HG03439 (cell line): Measurements from ENCODE around the gene VRK3.
"Not testable (repeated sequence)": the region's sequence is repeated elsewhere in the genome, so short reads cannot be mapped to it uniquely, and the experiment has no call there.

Experiments
- ATAC-seq: cut with Tn5 transposase; IDR thresholded peaks from one replicate; pipeline ENCODE4 v1.9.1; 2021; ENCODE audit warnings: mild to moderate bottlenecking, moderate library complexity; ENCODE audit not compliant: unreplicated experiment

Gene VRK3

DNA sequence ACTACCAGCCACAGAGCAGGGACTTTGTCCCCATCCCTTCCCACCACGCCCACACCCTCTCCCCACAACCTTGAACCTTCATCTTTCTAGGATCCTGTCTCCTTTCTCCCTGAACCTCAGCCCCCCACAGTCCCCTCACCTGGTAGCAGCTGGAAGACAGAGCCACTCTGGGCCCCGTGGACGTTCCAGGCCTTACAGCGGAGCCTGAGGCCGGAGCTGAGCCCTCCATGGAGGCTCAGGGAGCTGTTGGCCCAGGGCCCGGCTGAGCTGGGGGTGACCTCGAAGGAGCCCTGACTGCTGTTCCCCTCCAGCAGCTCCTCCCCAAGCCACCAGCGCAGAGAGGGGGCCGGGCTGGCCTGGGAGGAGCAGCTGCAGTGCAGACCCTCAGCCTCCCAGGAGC lies 67.0 kb downstream of the VRK3 start:
- not testable (repeated sequence) for ATAC-seq

DNA sequence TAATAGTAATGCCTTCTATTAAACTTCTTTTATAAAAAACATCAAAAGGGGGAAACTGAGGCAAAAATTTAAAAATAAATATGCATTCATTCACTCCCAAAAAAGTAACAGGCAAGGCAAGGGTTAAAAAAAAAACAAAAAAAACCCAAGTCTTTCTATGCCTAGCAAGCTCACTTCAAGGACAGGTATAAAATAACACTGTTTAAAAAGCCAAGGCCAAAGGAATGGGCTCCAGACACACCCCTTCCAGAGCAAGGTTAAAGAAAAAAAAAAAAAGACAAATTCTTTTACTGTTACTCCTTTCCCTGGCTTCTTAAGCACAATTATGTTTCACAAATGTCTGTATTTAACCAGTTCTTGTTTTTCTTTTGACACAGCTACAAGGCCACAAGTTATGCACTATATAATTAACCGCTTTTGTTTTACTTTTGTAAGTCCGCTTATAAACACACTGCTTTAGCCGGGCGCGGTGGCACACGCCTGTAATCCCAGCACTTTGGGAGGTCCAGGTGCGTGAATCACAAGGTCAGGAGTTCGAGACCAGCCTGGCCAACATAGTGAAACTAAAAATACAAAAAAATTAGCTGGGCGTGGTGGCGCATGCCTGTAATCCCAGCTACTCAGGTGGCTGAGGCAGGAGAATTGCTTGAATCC lies 67.8 kb downstream of the VRK3 start:
- ATAC-seq, result no peak

DNA sequence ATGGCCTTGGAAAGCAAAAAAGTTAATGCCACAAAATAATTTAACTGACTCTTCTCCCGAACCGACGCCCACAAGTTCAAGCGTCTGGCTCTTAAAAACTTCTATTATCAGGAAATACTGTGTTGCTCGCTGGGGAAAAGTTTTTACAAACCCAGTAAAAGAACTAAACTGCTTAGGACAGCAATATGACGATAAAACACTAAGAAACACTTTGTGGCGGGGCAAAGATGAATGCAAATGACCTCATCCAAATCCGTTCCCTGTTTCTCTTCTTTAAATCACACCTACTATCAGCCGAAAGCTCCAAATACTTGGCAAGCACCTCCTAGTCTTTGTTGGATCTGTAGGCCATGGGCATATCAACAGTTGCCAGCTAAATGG lies 69.1 kb downstream of the VRK3 start:
- no peak for ATAC-seq

DNA sequence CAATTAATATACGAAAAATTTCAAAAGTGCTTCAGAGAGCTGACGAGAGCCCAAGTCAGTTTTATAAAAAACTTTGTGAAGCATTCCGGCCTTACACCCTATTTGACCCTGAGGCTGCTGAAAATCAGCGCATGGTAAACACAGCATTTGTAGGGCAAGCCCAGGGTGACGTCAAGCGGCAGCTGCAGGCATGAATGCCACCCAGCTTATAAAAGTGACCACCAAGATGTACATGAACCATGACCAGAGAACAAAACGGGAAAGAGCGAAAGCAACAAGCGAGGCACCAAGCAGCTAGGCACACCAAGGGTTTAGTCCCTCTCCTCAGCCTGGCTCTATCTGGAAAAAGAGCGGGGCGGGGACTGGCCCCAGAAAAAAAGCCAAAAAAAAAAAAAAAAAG lies 70.2 kb downstream of the VRK3 start:
- ATAC-seq, result no peak

DNA sequence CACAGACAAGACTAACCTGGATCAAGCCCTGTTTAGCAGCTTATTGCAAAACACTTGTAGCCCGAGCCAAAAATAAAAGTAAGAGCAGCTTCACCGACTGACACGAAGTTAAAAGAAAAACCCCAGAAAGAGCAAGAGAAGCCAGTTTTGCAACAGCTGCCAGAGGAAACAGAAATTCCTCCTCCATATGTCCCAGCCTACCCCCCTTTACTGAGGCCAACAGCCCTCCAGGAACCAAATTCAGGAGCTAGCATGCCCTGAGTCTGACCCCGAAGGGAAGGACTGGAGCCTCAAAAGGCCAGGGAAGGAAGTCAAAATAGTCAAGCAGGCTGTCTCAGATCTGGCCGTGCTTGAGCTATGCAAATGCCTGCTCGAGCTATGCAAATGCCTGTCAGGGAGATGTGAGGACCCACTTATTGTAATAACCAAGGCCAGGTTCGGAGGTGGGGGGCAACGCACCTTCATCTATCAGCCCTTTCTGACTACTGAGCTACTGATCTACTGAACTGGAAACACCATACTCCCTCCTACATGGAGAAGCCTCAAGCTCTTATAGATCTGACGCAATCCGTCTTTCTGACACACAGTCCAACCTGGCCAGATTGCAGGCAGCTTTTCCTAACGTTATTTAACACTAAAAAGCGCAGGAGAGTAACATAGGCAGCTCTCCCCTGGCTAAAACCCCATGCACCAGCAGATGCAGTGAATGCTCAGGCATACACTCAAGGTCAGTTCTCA lies 70.9 kb downstream of the VRK3 start:
- no peak for ATAC-seq

DNA sequence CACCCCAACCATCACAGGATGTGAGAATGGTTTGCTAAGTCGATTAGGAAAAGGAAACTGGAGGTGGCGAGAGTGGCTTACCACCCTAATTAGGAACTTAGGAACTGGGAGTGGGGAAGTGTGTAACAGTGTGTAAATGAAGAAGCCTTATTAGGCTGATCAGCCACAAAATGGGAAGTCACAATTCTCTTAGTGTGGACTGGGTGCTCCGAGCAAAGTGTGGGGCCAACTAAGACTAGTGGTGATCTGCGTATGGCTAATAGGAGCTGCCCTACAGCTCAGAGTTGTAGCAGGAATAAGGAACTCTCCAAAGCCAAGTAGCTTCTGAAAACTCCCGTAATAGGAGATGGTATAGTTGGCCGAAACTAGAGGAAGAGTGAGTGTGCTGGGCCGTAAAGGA lies 71.8 kb downstream of the VRK3 start:
- ATAC-seq, result no peak

DNA sequence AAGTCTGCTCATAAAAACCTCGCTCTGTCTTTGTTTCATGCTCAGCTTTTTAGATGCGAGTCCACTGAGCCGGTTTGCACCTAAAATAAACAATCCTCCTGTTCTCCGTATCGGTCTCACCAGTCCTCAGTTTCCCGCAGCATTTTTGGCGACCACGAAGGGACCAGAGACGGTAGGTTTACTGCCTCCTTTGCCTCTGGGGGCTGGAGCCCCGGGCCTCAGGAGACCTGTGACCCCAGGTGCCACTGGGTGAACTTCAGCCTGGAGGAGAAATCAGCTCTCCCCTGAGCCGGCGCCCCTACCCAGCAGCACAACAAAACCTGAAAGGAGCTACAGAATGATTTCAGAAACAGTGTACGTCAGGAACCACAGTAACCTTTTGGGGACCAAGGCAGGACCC lies 72.3 kb downstream of the VRK3 start:
- ATAC-seq, result no peak

DNA sequence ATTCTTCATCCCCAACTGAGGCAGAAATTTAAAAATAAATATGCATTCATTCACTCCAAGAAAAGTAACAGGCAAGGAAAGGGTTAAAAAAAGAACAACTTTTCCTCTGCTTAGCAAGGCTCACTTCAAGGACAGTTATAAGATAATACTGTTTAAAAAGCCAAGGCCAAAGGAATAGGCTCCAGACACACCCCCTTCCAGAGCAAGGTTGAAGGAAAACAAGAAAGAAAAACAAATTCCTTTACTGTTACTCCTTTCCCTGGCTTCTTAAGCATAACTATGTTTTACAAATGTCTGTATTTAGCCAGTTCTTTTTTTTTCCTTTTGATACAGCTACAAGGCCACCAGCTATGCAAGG lies 72.7 kb downstream of the VRK3 start:
- no peak for ATAC-seq

DNA sequence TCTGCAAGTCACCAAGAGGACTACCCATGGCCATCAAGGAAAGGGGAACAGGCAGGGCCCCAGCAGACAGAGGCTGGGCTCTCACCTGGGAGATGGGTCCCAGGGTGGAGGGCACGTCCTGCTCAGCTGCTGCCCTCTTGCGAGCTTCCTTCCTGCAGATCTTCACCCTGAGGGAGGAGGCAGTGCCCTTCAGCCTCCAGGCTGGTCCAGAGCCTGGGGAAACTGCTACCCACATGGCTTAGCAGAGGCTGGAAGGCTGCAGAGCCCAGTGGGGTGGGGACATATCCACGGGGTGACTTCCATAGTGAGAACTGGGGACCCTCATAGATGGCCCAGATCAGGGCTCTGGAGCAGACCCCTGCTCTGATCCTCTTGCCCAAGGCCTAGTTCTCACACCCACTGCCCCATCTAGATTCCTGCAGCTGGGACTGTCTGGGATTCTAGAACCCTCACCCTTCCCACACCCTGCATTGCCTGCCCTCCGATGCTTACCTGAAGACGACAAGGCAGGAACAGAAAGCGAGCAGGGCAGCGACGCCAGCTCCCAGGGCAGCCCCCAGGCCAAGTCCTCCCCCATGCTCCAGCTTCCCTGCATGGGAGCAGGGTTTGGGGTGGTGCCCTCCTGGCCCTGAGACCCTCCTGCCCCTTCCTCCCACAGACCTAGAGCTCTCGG lies 73.2 kb downstream of the VRK3 start:
- no peak for ATAC-seq

DNA sequence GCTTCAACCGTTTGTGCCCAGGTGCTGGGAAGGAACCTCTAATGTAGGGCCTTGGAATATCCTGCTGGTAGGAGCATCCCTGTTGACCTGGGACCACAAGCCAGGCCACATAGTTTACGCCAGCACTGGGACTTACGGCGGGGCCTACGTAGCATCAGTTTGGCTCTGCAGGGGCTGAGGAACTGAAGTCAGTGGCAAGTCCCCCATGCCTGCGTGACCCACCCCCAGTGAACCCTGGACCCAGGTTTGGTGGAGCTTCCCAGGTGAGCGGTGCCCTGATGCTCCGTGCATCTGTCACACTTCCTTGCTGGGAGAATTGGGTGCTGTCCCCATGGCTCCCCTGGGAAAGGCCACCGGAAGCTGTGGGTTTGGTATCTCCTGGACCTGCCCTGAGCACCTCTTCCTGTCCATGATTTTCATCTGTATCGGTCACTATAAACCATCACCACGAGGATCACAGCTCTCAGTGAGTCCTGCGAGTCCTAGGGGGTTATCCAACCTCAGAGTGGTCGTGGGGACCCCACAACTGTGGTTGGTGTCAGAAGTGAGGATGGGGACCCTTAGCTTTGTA lies 74.1 kb downstream of the VRK3 start:
- ATAC-seq, result no peak

DNA sequence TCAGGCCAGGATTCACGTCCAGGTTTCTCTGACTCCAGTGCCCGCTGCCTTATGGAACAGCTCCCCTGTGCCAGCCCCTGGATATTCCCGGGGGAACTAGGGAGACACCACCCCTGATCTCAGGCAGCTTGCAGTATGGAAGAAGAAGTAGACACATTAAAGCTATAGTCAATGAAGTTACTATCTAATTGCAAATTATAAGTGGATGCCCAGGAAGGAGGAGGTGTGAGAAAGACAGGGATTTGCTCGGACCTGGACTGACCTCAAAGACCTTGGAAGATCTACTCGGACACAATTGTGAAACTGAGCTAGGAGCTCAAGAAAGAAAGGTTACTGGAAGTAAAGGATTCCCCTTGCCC lies 74.6 kb downstream of the VRK3 start:
- no peak for ATAC-seq

DNA sequence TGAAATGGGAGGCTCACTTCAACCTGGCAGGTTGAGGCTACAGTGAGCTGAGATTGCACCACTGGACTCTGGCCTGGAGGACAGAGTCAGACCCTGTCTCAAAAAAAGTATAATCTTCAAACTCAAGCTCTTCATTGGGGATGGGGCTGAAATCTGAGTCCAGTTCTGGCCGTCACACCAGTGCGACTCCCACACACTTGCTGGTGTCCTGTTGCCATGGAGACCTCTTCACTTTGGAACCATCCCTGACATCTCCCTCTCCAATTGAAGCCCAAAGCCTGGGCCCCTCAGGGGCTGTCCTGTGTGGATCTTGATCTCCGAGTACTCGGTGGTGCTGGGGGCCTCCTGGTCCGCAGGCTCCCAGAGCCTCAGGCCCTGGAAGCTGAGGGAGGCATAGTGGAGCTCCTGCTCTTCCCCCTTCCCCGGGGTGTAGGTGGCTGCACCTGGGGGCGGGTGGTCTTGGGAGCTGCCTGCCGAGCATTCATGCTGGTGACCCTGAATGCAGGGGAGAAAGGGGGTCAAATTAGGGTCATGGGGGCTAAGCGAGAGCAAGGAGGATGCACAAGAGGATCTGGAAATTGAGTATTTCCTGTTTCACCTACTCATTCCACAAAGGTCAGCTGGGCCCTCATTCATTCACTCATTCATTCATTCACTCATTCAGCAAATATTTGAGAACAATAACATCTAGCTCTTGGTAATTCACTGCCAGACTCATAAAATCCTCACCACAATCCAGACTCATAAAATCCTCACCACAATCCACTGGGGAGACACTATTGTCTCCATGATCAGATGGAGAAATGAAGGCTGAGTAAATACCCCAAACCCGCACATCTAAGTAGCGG lies 75.2 kb downstream of the VRK3 start:
- ATAC-seq, result no peak

DNA sequence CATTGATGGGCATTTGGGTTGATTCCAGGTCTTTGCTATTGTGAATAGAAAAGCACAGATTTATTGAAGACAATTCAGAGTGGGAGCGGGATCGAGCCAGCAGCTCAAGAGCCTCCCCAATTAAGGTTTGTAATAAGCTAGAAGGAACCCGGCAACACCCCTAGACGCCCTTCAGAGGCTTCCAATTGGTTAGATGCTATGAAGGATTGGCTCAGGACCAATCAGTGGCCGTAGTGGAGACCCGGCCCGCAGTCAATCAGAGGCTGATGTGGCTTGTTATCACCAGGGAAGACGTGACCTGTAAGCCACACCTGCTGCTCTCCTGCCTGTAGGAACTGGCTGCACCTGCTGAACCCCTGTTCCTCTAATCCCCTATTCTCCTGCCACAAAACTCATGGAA lies 78.8 kb downstream of the VRK3 start:
- no peak for ATAC-seq

DNA sequence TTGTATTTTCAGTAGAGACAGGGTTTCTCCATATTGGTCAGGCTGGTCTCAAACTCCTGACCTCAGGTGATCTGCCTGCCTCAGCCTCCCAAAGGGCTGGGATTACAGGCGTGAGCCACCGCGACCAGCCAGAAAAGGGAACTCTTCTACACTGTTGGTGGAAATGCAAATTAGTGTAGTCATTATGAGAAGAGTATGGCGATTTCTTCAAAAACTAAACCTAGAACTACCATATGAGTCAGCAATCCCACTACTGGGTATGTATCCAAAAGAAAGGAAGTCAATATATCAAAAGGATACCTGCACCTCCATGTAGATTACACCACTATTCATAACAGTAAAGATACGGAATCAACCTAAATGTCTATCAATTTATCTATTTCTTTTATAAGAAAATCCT lies 80.6 kb downstream of the VRK3 start:
- not testable (repeated sequence) for ATAC-seq

DNA sequence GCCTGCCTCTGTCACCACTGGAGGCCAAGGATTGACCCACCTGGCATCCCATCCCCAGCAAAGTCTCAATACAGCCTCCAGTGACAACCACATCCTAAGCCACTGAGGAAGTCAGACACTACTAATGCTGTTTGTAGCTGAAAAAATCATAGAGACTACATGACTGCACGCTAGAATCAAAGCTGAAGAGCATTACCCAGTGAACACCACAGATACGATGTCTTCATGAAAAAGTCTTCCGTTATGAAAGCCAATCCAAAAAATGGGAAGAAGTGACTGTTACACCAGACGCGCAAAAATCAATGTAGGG lies 84.7 kb downstream of the VRK3 start:
- no peak for ATAC-seq

DNA sequence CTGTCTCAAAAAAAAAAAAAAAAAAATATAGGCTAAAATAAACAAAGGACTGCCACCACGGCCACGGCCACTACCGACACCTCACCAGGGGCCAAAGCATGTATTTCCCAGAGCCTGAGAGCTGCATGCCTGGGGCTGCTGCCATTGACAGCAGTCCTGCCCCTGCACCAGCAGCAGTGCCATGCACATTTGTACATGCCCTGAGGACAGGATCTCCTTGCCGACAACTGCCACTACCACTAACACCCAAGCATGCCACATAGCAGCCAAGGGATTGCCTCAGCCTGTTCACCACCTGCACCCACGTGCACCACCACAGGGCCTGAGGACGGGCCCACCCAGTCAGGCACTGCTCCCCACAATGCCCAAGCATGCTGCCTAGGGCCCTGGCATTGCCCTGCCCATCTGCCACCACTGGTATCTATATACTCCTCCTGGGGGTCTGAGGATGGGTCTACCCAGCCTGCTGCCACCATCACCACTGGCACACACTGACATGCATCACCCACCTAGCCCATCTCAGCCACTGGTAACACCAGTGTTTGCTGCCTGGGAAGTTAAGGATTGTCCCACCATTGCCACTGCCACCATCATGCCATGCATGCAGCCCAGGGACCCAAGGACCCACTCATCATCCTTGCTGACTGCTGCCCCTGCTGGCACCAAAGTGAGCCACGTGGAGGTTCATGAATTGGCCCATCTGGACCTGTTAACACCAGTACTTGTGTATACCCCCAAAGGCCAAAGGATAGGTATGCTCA lies 85.3 kb downstream of the VRK3 start:
- no peak for ATAC-seq

DNA sequence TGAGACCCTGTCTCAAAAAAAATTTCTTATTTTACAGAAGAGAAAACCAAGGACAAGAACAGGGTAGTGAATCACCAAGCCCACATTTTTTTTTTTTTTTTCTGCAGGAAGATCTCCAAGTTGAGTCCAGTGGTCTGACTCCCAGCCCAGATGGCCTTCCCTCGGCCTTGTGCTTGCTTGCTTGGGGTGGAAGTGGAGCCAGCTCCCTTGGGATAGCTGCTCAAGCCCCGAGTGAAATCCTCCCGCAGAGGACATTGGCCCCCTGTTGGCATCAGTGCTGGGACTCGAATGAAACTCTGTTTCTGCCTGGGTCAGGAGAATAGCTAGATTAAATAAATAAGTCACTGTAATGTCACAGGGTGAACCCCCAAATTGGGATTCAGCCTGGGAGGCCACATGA lies 86.5 kb downstream of the VRK3 start:
- ATAC-seq, result no peak

DNA sequence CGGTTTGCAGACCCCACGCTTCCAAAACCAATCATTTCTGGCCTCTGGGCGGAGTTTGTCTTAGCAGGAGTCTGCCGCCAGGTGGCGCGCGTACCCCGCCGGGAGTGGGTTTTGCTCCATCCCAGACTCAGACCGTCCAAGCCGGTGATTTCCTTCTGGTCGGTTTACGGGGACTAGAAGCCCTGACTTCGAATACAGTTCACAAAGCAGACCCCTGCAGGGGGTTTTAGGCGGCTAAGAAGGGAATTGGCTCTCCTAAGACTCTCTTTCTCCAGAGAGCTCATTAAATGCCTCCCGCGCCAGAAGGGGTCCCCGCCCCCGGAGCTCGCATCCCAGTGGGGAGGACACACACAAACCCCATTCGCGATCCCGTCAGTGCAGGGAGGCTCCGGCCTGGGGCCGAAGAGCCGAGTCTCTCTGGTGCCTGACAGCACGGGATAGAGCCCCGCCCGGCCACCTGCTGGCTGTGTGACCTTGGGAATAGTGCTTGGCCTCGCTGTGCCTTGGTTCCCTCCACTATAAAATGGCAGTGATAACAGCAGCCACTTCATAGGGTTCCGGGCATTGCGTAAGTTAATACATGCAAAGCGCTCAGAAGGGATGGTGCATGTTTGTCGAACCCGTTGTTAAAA lies 87.3 kb downstream of the VRK3 start:
- no peak for ATAC-seq

DNA sequence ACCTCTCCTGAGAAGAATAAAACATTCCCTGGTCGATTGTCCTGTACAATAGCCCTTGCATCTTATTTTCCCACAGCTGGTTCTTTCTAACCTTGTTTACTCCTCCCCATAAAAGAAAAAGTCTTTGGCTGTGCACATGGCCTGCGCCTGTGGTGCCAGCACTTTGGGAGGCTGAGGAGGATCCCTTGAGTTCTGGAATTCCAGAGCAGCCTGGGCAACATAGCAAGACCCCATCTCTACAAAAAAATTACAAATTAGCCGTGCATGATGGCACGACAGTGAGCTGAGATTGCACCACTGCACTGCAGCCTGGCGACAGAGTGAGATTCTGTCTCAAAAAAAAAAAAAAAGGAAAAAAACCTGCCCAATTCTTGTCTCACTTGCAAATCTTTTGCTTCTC lies 88.6 kb downstream of the VRK3 start:
- ATAC-seq, result no peak

DNA sequence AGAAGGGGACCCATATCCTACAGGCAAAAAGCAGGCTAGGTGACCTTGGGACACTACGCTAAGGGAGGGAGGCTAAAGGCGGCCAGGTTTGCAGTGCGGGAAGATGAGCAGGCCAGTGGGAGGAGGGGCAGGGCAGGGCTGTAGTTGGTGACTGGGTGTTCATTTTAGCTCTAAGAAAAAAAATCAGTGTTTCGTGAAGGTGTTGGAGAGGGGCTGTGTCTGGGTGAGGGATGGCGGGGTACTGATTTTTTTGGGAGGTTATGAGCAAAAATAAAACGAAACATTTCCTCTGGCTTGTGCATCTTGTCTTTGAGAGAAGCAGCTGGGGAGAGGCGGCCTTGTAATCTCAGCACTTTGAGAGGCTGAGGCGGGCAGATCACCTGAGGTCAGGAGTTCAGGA lies 91.5 kb downstream of the VRK3 start:
- no peak for ATAC-seq
